HCT116 (cell line): ENCODE results near the gene SDCCAG8.

Source experiments
- ELF1 ChIP-seq: IDR thresholded peaks from 2 replicates; pipeline ENCODE4 v1.6.1; 2012; ENCODE audit warnings: low read depth, borderline replicate concordance
- EZH2 ChIP-seq: fragments of 200-600 bp; sonication (generic); IDR thresholded peaks from 2 replicates; pipeline ENCODE4 v1.6.1; 2017; ENCODE audit warnings: antibody characterized with exemption, mixed run types
- FOSL1 ChIP-seq: IDR thresholded peaks from 2 replicates; pipeline ENCODE4 v1.6.1; 2012; ENCODE audit warnings: low read depth
- POLR2A ChIP-seq: IDR thresholded peaks from 2 replicates; pipeline ENCODE4 v1.7.0; 2011; ENCODE audit warnings: borderline replicate concordance; ENCODE audit not compliant: insufficient read depth, insufficient read length; ENCODE audit errors: extremely low read depth
- POLR2AphosphoS5 ChIP-seq: IDR thresholded peaks from 2 replicates; pipeline ENCODE4 v1.6.1; 2011; ENCODE audit warnings: mild to moderate bottlenecking, low read depth, low read length, moderate library complexity
- SIN3A ChIP-seq: IDR thresholded peaks from 2 replicates; pipeline ENCODE4 v1.6.1; 2012; ENCODE audit warnings: low read depth
- SP1 ChIP-seq: IDR thresholded peaks from 2 replicates; pipeline ENCODE4 v1.6.1; 2012; ENCODE audit warnings: low read depth
- YY1 ChIP-seq: IDR thresholded peaks from 2 replicates; pipeline ENCODE4 v1.6.1; 2011; ENCODE audit warnings: low read length, low read depth, moderate library complexity, mild to moderate bottlenecking; ENCODE audit not compliant: insufficient replicate concordance; ENCODE audit errors: extremely low read depth
- ZNF274 ChIP-seq: fragments of 200-500 bp; sonication (Bioruptor generic); IDR thresholded peaks from 2 replicates; pipeline ENCODE4 v1.6.1; 2014; ENCODE audit warnings: mild to moderate bottlenecking, low read depth, low read length, inconsistent platforms
- TF ChIP-seq, protein P1 (sequence below), 3 experiments: fragments of 200-600 bp in 1 of 3; sonication (generic) in 1 of 3; IDR thresholded peaks in 2 of 3; conservative IDR thresholded peaks in 1 of 3; 2 replicates each; pipeline ENCODE4 v1.5.1; 2012 to 2017; ENCODE audit warnings: low read depth in 2 of 3, low read length in 2 of 3, antibody characterized with exemption in 1 of 3, borderline replicate concordance in 1 of 3, control low read depth in 1 of 3, mild to moderate bottlenecking in 1 of 3, mixed read lengths in 1 of 3, mixed run types in 1 of 3, moderate library complexity in 1 of 3; ENCODE audit not compliant: insufficient read depth in 1 of 3
- TF ChIP-seq, protein P2 (sequence below): IDR thresholded peaks from 2 replicates; pipeline ENCODE4 v1.6.1; 2012; ENCODE audit warnings: low read depth
- TF ChIP-seq, protein P3 (sequence below): IDR thresholded peaks from 2 replicates; pipeline ENCODE4 v1.6.1; 2012

DNA sequence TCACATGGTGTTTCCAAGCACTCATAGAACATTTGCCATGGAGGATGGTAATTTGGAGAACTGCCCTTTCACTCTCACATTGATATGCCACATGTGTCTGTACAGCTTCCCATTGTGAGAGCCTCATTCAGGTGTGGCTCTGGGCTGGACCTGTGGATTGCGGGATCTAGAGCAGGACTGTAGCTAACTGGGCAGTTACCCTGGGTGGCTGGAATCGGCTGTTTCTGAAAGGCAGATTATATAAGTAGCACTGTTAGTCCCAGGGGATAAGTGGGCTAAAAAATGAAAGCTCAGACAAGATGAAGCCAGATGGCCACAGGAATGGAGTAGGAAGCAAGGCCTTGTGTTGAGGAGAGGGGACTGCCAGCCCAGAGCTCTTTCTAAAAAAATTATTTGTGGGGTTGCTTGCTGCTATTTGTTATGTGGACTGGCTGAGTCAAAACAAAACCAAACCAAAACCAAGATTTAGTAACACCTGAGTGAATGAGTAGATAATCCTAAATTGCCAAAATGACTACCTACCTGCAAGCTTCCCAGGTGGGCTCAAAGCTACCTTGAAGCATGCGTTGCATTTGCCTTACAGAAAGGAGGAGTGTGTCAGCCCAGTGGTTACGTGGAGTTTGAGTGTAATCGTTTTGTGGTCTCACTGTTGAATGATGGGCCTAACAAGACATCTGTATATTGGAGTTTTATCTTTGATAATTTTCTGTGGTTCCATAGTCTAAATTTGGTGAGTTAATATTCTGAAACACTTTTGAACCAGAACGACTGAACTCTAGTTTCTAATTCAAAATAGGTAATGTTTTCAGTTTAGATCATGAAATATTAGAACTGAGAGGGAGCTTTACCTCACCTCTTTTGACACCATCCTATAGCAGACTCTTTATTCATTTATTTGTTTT is 58.0 kb downstream of the SDCCAG8 start:
- TF ChIP-seq POLR2A, result no peak
- TF ChIP-seq, protein P1, sequence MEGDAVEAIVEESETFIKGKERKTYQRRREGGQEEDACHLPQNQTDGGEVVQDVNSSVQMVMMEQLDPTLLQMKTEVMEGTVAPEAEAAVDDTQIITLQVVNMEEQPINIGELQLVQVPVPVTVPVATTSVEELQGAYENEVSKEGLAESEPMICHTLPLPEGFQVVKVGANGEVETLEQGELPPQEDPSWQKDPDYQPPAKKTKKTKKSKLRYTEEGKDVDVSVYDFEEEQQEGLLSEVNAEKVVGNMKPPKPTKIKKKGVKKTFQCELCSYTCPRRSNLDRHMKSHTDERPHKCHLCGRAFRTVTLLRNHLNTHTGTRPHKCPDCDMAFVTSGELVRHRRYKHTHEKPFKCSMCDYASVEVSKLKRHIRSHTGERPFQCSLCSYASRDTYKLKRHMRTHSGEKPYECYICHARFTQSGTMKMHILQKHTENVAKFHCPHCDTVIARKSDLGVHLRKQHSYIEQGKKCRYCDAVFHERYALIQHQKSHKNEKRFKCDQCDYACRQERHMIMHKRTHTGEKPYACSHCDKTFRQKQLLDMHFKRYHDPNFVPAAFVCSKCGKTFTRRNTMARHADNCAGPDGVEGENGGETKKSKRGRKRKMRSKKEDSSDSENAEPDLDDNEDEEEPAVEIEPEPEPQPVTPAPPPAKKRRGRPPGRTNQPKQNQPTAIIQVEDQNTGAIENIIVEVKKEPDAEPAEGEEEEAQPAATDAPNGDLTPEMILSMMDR (IDR thresholded peaks at IDR 0.05 in 2 of 3, conservative IDR thresholded peaks at IDR 0.05 in 1 of 3; ENCODE audit: borderline replicate concordance in 1 of 3, insufficient read depth in 1 of 3, low read depth in 2 of 3, low read length in 2 of 3), result no peak
- TF ChIP-seq, protein P2, sequence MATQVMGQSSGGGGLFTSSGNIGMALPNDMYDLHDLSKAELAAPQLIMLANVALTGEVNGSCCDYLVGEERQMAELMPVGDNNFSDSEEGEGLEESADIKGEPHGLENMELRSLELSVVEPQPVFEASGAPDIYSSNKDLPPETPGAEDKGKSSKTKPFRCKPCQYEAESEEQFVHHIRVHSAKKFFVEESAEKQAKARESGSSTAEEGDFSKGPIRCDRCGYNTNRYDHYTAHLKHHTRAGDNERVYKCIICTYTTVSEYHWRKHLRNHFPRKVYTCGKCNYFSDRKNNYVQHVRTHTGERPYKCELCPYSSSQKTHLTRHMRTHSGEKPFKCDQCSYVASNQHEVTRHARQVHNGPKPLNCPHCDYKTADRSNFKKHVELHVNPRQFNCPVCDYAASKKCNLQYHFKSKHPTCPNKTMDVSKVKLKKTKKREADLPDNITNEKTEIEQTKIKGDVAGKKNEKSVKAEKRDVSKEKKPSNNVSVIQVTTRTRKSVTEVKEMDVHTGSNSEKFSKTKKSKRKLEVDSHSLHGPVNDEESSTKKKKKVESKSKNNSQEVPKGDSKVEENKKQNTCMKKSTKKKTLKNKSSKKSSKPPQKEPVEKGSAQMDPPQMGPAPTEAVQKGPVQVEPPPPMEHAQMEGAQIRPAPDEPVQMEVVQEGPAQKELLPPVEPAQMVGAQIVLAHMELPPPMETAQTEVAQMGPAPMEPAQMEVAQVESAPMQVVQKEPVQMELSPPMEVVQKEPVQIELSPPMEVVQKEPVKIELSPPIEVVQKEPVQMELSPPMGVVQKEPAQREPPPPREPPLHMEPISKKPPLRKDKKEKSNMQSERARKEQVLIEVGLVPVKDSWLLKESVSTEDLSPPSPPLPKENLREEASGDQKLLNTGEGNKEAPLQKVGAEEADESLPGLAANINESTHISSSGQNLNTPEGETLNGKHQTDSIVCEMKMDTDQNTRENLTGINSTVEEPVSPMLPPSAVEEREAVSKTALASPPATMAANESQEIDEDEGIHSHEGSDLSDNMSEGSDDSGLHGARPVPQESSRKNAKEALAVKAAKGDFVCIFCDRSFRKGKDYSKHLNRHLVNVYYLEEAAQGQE, result no peak
- TF ChIP-seq, protein P3, sequence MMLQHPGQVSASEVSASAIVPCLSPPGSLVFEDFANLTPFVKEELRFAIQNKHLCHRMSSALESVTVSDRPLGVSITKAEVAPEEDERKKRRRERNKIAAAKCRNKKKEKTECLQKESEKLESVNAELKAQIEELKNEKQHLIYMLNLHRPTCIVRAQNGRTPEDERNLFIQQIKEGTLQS, result no peak
- no peak for TF ChIP-seq FOSL1
- TF ChIP-seq POLR2AphosphoS5, result no peak
- no peak for TF ChIP-seq ZNF274
- no peak for TF ChIP-seq SIN3A
- TF ChIP-seq YY1, result no peak
- no peak for TF ChIP-seq SP1
- TF ChIP-seq EZH2, result no peak
- no peak for TF ChIP-seq ELF1
